ENCODE measurements around the gene CHCHD6.

The CHCHD6 gene

DNA sequence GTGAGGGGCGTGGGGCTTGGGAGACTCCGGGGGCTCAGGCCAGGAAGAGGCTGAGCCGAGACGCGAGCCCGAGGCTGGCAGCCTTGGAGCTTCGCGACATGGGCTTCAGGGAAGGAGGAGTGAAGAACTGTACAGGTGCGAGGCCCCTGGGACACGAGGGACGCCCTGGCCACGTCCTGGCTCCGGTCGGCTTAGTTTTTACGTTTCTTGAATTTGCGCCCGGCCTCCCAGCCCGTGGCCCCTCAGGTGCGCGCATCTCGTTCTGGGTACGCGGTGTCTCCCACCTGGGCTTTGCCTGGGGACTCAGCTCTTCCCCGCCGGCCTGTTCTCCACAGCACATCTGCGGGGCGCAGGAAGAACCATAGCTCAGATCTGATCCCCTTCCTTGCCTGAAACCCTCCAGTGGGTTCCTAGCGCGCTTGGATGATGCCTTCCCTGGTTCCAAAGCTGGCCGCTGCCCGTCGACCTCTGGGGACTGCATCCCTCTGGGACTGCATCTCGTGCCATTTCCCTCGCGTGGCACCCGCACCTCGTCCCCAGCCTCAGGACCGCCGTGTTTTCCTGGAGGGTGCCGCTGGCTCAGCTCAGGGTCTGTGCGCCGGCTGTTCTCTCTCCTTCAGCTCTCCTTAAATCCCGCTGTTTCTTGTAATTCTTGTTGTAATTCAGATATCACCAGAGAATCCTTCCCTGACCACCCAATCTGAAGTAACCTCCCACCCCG lies 614 bp downstream of the CHCHD6 start:
- Histone ChIP-seq H4K20me1 (ENCODE audit: insufficient read depth, low read length) (peaks cover 5% of the 10 kb centered on the region; the same call in 1 of the 2 replicates), H3K27me3 (ENCODE audit: insufficient read depth, low read length, poor library complexity) (no peaks in the 10 kb centered on the region), H3K9ac (ENCODE audit: low read depth, low read length) (peak overlapping the region; percentile 70), H3K4me1 (ENCODE audit: insufficient read depth, low read length) (peaks cover 30% of the 10 kb centered on the region), H3K36me3 (ENCODE audit: insufficient read depth, low read length) (peaks cover 7% of the 10 kb centered on the region), H3K4me2 (ENCODE audit: insufficient read depth, low read length) (peak overlapping the region; percentile 89), H3K79me2 (ENCODE audit: insufficient read depth, low read length) (peaks cover 52% of the 10 kb centered on the region), H3K27ac (ENCODE audit: low read length) (peak overlapping the region; percentile 70), H2AFZ (ENCODE audit: low read depth, low read length) (peak overlapping the region; percentile 87), H3K9me3 (ENCODE audit: insufficient read depth, low read length, severe bottlenecking) (no peaks in the 10 kb centered on the region), H3K4me3 (ENCODE audit: low read depth in 1 of 2, low read length in 2 of 2) (peak overlapping the region; percentile 80 to 96)
- no peak for TF ChIP-seq CTCF (IDR thresholded peaks at IDR 0.05; ENCODE audit: borderline replicate concordance, extremely low read depth, low read length, poor library complexity, severe bottlenecking)
- TF ChIP-seq EZH2 (IDR thresholded peaks at IDR 0.05; ENCODE audit: borderline replicate concordance, low read depth, low read length, severe bottlenecking) = no peak
- ATAC-seq (ENCODE audit: insufficient read depth, low read depth) (no peak; the same call in 2 of the 3 replicates), DNase-seq (no peak)

- 0 out of 2 replicates have a peak overlapping the region, but pooled peaks have one; percentile 89 for H3K4me2 ChIP-seq (ENCODE audit: insufficient read depth, low read length)
- H3K4me1 ChIP-seq (ENCODE audit: insufficient read depth, low read length) = peaks cover 30% of the 10 kb centered on the region
- H3K9me3 ChIP-seq (ENCODE audit: insufficient read depth, low read length, severe bottlenecking) = no peaks in the 10 kb centered on the region
- no peak overlapping the region for H3K9ac ChIP-seq (ENCODE audit: low read depth, low read length)
- no peak overlapping the region for H2AFZ ChIP-seq (ENCODE audit: low read depth, low read length)
- H3K79me2 ChIP-seq (ENCODE audit: insufficient read depth, low read length) = peaks cover 70% of the 10 kb centered on the region
- ATAC-seq (ENCODE audit: insufficient read depth, low read depth) (no peak), DNase-seq (no peak)
- H3K27ac ChIP-seq (ENCODE audit: low read length) = no peak overlapping the region
- TF ChIP-seq CTCF (IDR thresholded peaks at IDR 0.05; ENCODE audit: borderline replicate concordance, extremely low read depth, low read length, poor library complexity, severe bottlenecking) (no peak), EZH2 (IDR thresholded peaks at IDR 0.05; ENCODE audit: borderline replicate concordance, low read depth, low read length, severe bottlenecking) (no peak)
- peaks cover 7% of the 10 kb centered on the region for H3K36me3 ChIP-seq (ENCODE audit: insufficient read depth, low read length)
- H4K20me1 ChIP-seq (ENCODE audit: insufficient read depth, low read length) = peaks cover 16% of the 10 kb centered on the region; the same call in 1 of the 2 replicates
- no peak overlapping the region for H3K4me3 ChIP-seq (ENCODE audit: low read depth in 1 of 2, low read length in 2 of 2)
- no peaks in the 10 kb centered on the region for H3K27me3 ChIP-seq (ENCODE audit: insufficient read depth, low read length, poor library complexity)
Measured at GRCh38 chr3:126706631-126707030, 2.6 kb downstream of the CHCHD6 start.

GRCh38 chr3:126711121-126711760 lies 7.2 kb downstream of the CHCHD6 start:
- H3K79me2 ChIP-seq (ENCODE audit: insufficient read depth, low read length) = peaks cover 88% of the 10 kb centered on the region
- no peak for DNase-seq

More at GRCh38 chr3:126711121-126711760, 7.2 kb downstream of the CHCHD6 start:
- Histone ChIP-seq H3K27me3 (ENCODE audit: insufficient read depth, low read length, poor library complexity) (no peaks in the 10 kb centered on the region), H3K4me2 (ENCODE audit: insufficient read depth, low read length) (no peak overlapping the region), H3K36me3 (ENCODE audit: insufficient read depth, low read length) (peaks cover 7% of the 10 kb centered on the region), H3K4me1 (ENCODE audit: insufficient read depth, low read length) (no peaks in the 10 kb centered on the region), H3K27ac (ENCODE audit: low read length) (no peak overlapping the region), H3K9me3 (ENCODE audit: insufficient read depth, low read length, severe bottlenecking) (no peaks in the 10 kb centered on the region), H2AFZ (ENCODE audit: low read depth, low read length) (no peak overlapping the region), H4K20me1 (ENCODE audit: insufficient read depth, low read length) (peaks cover 51% of the 10 kb centered on the region), H3K9ac (ENCODE audit: low read depth, low read length) (no peak overlapping the region), H3K4me3 (ENCODE audit: low read depth in 1 of 2, low read length in 2 of 2) (no peak overlapping the region)
- ATAC-seq (ENCODE audit: insufficient read depth, low read depth) = no peak
- no peak for TF ChIP-seq EZH2 (IDR thresholded peaks at IDR 0.05; ENCODE audit: borderline replicate concordance, low read depth, low read length, severe bottlenecking)
- TF ChIP-seq CTCF (IDR thresholded peaks at IDR 0.05; ENCODE audit: borderline replicate concordance, extremely low read depth, low read length, poor library complexity, severe bottlenecking) = no peak

All from DND-41 (cell line).